Colonic mucosa (tissue), 4 donors: ENCODE data around the gene ASTN1. TPM values are rescaled to one million over a fixed set of nuclear protein-coding genes. Genes with fewer than 3 reads are reported as not detected.

Experiments
- DNase-seq: peaks from one replicate; pipeline ENCODE4 v3.0.0-alpha.2; 2020
- H3K27ac ChIP-seq: fragments of 200-600 bp; one replicate; pipeline ENCODE4 v1.8.0; 2021
- H3K27me3 ChIP-seq: fragments of 200-600 bp; one replicate; pipeline ENCODE4 v1.8.0; 2021
- H3K36me3 ChIP-seq: fragments of 200-600 bp; one replicate; pipeline ENCODE4 v1.8.0; 2021
- H3K4me1 ChIP-seq: fragments of 200-600 bp; one replicate; pipeline ENCODE4 v1.8.0; 2021; ENCODE audit warnings: mild to moderate bottlenecking
- H3K4me3 ChIP-seq: fragments of 200-600 bp; one replicate; pipeline ENCODE4 v1.8.0; 2021
- H3K9ac ChIP-seq, 2 donors: one replicate each; pipeline ENCODE4 v1.7.0; 2013; ENCODE audit warnings: control low read depth in 2 of 2, low read depth in 2 of 2, low read length in 2 of 2
- H3K9me3 ChIP-seq: fragments of 200-600 bp; one replicate; pipeline ENCODE4 v1.8.0; 2021
- CTCF ChIP-seq: fragments of 200-600 bp; IDR thresholded peaks from one replicate; pipeline ENCODE4 v1.8.0; 2022; ENCODE audit warnings: antibody characterized with exemption, mild to moderate bottlenecking
- intact Hi-C: fragments of 100-400 bp; cut with DNase I; formaldehyde crosslinking; loops from one replicate; pipeline ENCODE4 v1.14.1; 2022
- total RNA-seq, 2 donors: library from RNA; stranded (reverse); fragmentation: NEBNext Ultra II Directional in 1 of 2; extraction: Animal tissue kit (Norgen Biotek cat#: 25700) in 1 of 2; gene quantifications; one replicate each; pipeline ENCODE4 v1.2.1, GENCODE V29; 2021
- donor health status: healthy.
- donor health status: DM: no; HTN: no; CAD: no.
- donor health status: DM: no; HTN: no; CAD: no.

The ASTN1 gene
- total RNA-seq, 2 donors from 2014 or later, result 0.15 to 0.42 TPM

DNA sequence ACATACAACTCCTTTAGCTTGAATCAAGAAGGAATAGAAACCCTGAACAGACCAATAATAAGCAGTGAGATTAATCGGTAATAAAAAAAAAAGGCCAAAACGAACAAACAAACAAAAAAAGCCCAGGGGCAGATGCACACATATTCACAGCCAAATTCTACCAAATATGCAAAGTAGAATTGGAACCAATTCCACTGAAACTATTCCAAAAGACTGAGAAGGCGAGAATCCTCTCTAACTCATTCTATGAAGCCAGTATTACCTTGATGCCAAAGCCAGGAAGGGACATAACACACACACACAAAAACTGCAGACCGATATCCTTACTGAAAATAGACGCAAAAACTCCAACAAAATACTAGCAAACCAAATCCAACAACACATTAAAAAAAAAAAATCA, 161.6 kb downstream of the ASTN1 start:
- no peaks in the 10 kb centered on the region for H3K27me3 ChIP-seq
- intact Hi-C loops, result no loop called here
- no peak overlapping the region for H3K9ac ChIP-seq
- no peaks in the 10 kb centered on the region for H3K36me3 ChIP-seq
- no peak overlapping the region for H3K4me3 ChIP-seq
- no peak for TF ChIP-seq CTCF
- no peak for DNase-seq
- H3K4me1 ChIP-seq, result no peaks in the 10 kb centered on the region
- H3K27ac ChIP-seq, result no peak overlapping the region
- H3K9me3 ChIP-seq, result no peaks in the 10 kb centered on the region

DNA sequence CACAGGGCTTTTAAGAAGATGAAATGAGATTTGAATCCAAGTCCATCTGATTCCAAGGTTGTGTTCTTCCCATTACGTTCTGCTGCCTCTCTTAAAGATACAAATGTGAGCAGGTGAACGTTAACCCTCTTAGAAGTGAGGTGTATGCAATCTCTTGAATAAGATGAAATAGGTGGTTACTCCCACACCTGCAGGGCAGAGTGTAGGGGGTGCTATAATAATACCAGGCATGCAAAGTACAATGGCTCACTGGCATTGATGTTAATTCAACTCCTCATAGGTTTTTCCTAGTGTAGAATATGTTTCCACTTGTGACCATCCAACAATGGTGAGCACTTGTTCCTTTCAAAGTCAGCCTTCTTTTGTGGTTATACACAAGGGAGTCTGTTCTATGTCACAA, 163.0 kb downstream of the ASTN1 start:
- intact Hi-C loops, result no loop called here

DNA sequence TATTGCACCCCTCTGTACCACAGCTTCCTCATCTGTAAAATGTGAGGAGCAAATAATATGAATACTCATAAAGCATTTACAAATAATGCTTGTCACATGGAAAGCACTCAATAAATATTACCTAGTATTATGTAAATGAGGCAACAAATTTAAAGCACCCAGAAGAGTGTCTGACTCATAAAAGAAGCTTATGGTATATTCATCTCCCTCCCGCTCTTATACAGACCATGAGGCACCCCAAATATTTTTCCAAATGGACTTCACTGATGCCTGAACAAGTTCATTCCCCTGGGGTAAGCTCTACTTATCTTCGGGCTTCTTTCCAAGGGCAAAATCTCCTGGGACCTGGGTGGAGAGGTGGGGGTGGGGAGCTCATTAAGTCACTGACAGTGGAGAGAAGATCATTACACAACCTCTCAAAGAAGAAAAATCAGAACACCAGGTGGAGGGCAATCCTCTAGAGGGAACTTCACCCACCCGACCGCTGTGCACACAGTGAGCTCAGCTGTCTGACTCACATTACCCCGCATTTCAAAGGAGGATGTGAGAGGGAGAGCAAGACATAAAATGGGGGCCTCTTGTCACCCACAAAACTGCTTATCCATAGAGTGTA, 166.2 kb downstream of the ASTN1 start:
- H3K4me1 ChIP-seq, result no peaks in the 10 kb centered on the region
- H3K27me3 ChIP-seq, result no peaks in the 10 kb centered on the region
- no peak overlapping the region for H3K9ac ChIP-seq
- no peaks in the 10 kb centered on the region for H3K36me3 ChIP-seq
- intact Hi-C loops, result no loop called here
- H3K27ac ChIP-seq, result no peak overlapping the region
- H3K4me3 ChIP-seq, result no peak overlapping the region
- no peaks in the 10 kb centered on the region for H3K9me3 ChIP-seq
- no peak for DNase-seq
- TF ChIP-seq CTCF, result no peak

More for the DNA sequence above, 163.0 kb downstream of the ASTN1 start:
- Histone ChIP-seq H3K27me3 (no peaks in the 10 kb centered on the region), H3K36me3 (no peaks in the 10 kb centered on the region), H3K9me3 (no peaks in the 10 kb centered on the region), H3K4me1 (no peaks in the 10 kb centered on the region), H3K27ac (no peak overlapping the region), H3K9ac (no peak overlapping the region), H3K4me3 (no peak overlapping the region)
- DNase-seq, result no peak
- no peak for TF ChIP-seq CTCF

- no peak for TF ChIP-seq CTCF
- no peak for DNase-seq
- Histone ChIP-seq H3K4me1 (no peaks in the 10 kb centered on the region), H3K27ac (no peak overlapping the region), H3K9ac (no peak overlapping the region), H3K4me3 (no peak overlapping the region), H3K9me3 (no peaks in the 10 kb centered on the region), H3K36me3 (no peaks in the 10 kb centered on the region), H3K27me3 (no peaks in the 10 kb centered on the region)
- intact Hi-C loops, result no loop called here
Observed at GRCh38 chr1:176996456-176997090, 167.9 kb downstream of the ASTN1 start.

DNA sequence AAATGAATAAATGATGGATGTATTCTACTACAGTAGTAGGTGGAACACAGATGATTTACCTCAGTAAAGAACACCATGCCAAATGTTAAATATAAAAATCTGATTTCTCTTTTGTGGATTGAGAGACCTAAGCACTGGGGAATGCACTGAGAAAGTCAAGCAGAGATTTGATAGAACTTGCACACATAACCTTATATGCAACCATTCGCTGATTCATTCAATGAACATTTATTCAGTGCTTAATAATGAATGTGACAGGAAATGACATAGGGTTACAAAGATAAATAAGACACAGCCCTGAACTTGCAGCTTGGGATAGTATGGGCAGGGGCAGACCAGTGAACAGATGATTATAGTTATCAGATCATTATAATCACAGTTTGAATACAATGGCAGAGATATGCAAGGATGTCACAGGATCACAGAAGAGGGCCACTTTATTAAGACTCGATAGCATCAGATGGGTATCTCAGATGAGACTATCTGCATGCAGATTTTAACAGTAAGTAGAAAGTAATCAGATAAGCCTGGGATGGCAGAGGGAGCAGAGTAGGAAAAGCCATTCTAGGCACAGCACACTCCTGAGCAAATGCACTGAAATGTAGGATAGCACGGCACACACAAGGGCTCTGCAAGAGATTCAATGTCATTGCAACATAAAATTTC, 169.4 kb downstream of the ASTN1 start:
- Histone ChIP-seq H3K36me3 (no peaks in the 10 kb centered on the region), H3K4me3 (no peak overlapping the region), H3K4me1 (no peaks in the 10 kb centered on the region), H3K27me3 (no peaks in the 10 kb centered on the region), H3K27ac (no peak overlapping the region), H3K9me3 (no peaks in the 10 kb centered on the region), H3K9ac (no peak overlapping the region)
- no peak for TF ChIP-seq CTCF
- intact Hi-C loops, result no loop called here
- no peak for DNase-seq
